Measurements from ENCODE around the gene PDE4D. TPM values are rescaled to one million over a fixed set of nuclear protein-coding genes. Genes with fewer than 3 reads are reported as not detected.

Gene PDE4D
- total and polyA plus RNA-seq, 2 of the 4 experiments (the other 2 are of a cell fraction) = 1.4 to 7.9 TPM

- H4K20me1 ChIP-seq (ENCODE audit: insufficient read depth, low read length) = no peaks in the 10 kb centered on the region
- no peak overlapping the region for H3K56ac ChIP-seq (ENCODE audit: extremely low read depth, insufficient read depth, low read length)
- POLR2A ChIA-PET (ENCODE audit: unreplicated experiment) = no interaction called here
- no peak for ATAC-seq (ENCODE audit: low read depth)
- no peaks in the 10 kb centered on the region for H3K9me3 ChIP-seq (ENCODE audit: control insufficient read depth, insufficient read depth, low read length)
- CTCF ChIA-PET = interaction anchor here (1.0 kb wide), 1 partner anchor 10 kb away, joined by 5 read pairs; no protein-coding TSS in a partner anchor
- H4K5ac ChIP-seq (ENCODE audit: low read depth, low read length) = no peak overlapping the region
- H3K79me1 ChIP-seq (ENCODE audit: low read depth in 1 of 2, low read length in 2 of 2) = no peaks in the 10 kb centered on the region
- intact Hi-C loops (cut with micrococcal nuclease) (no loop called here), dilution Hi-C loops (cut with HindIII; ENCODE audit: low sequenced_read_pairs, unreplicated experiment) (loop anchor here (25.0 kb wide), 1 partner anchor 164 kb away; no protein-coding TSS in a partner anchor), in situ Hi-C loops (cut with MboI; ENCODE audit: low sequenced_read_pairs) (no loop called here)
- H2AK5ac ChIP-seq (ENCODE audit: low read depth, low read length) = no peak overlapping the region
- no peak overlapping the region for H3K23ac ChIP-seq (ENCODE audit: low read depth, low read length)
- no peak overlapping the region for H2BK5ac ChIP-seq (ENCODE audit: low read depth, low read length, poor library complexity, severe bottlenecking)
- no peak overlapping the region for H4K91ac ChIP-seq (ENCODE audit: insufficient read depth, low read depth, low read length)
- no peaks in the 10 kb centered on the region for H3K36me3 ChIP-seq (ENCODE audit: control insufficient read depth, insufficient read depth, low read length)
- no peak overlapping the region for H3K14ac ChIP-seq (replicated peaks; ENCODE audit: low read depth, low read length)
- no peak overlapping the region for H3K4me3 ChIP-seq (ENCODE audit: insufficient read depth, low read depth, low read length)
- H4K8ac ChIP-seq (ENCODE audit: low read depth in 2 of 2, low read length in 2 of 2) = no peak overlapping the region
- no peak overlapping the region for H2BK120ac ChIP-seq (ENCODE audit: low read depth, low read length)
- no peak overlapping the region for H3K4me2 ChIP-seq (ENCODE audit: low read depth, low read length)
- no CpG with 5 or more reads among the region's 2 CpGs for WGBS, 2 experiments (ENCODE audit: extremely low coverage in 2 of 2, insufficient read length in 1 of 2)
- H2BK15ac ChIP-seq (ENCODE audit: low read depth, low read length) = no peak overlapping the region
- BruUV-seq (replicated peaks) = no TSS peak
- TF ChIP-seq MAFK (IDR thresholded peaks at IDR 0.05; ENCODE audit: low read depth, low read length) = no peak
- no peak for TF ChIP-seq BHLHE40 (IDR thresholded peaks at IDR 0.05; ENCODE audit: low read depth, low read length)
- TF ChIP-seq POLR2A (IDR thresholded peaks at IDR 0.05; ENCODE audit: low read depth, low read length) = no peak
- TF ChIP-seq RCOR1 (IDR thresholded peaks at IDR 0.05; ENCODE audit: insufficient replicate concordance, low read length) = no peak
- TF ChIP-seq USF2 (IDR thresholded peaks at IDR 0.05; ENCODE audit: low read depth, low read length) = no peak
- TF ChIP-seq SMC3 (IDR thresholded peaks at IDR 0.05; ENCODE audit: low read depth, low read length) = no peak
- TF ChIP-seq CTCF (conservative IDR thresholded peaks at IDR 0.05; ENCODE audit: low read depth, low read length) = no peak
- no peak for TF ChIP-seq FOS (IDR thresholded peaks at IDR 0.05; ENCODE audit: low read depth, low read length)
- TF ChIP-seq CHD1 (IDR thresholded peaks at IDR 0.05; ENCODE audit: low read depth, low read length) = no peak
- no peak overlapping the region for H2AK9ac ChIP-seq (replicated peaks; ENCODE audit: low read depth, low read length, poor library complexity)
- DNase-seq = no peak
- no peak overlapping the region for H3K9ac ChIP-seq (ENCODE audit: low read depth, low read length)
- H2BK20ac ChIP-seq (ENCODE audit: low read depth, low read length) = no peak overlapping the region
- H2AFZ ChIP-seq (replicated peaks; ENCODE audit: low read length, poor library complexity) = no peak overlapping the region
- H3K27me3 ChIP-seq (ENCODE audit: control insufficient read depth, insufficient read depth, low read length) = peaks cover 6% of the 10 kb centered on the region; the same call in 1 of the 2 replicates
- no peak overlapping the region for H3K18ac ChIP-seq (ENCODE audit: low read depth, low read length)
- no peaks in the 10 kb centered on the region for H3K4me1 ChIP-seq (ENCODE audit: control insufficient read depth, insufficient read depth, low read length)
- H3K4ac ChIP-seq (ENCODE audit: low read depth, low read length) = no peak overlapping the region
- no peak overlapping the region for H3K27ac ChIP-seq (ENCODE audit: insufficient read depth, low read length)
- 0 out of 2 replicates have a peak, but pooled peaks cover 3% of the 10 kb centered on the region for H3K9me1 ChIP-seq (ENCODE audit: insufficient read depth, low read length)
These were observed 695.2 kb downstream of the PDE4D start for GRCh38 chr5:59198365-59198764.

Measured in IMR-90 (cell line).